Endodermal cell (in vitro differentiated cells): ENCODE data around the gene PTPN14. TPM values are rescaled to one million over a fixed set of nuclear protein-coding genes. Genes with fewer than 3 reads are reported as not detected.

Experiments used
- DNase-seq: peaks from one replicate; pipeline ENCODE4 v3.0.0-alpha.2; 2017
- H3K27ac ChIP-seq: 2 replicates; pipeline ENCODE4 v1.5.1; 2013; ENCODE audit warnings: mild to moderate bottlenecking, low read depth, low read length, moderate library complexity
- H3K27me3 ChIP-seq: 2 replicates; pipeline ENCODE4 v1.6.1; 2013; ENCODE audit warnings: mild to moderate bottlenecking, low read length, moderate library complexity; ENCODE audit not compliant: insufficient read depth, control insufficient read depth, poor library complexity, severe bottlenecking
- H3K36me3 ChIP-seq: 2 replicates; pipeline ENCODE4 v1.7.0; 2013; ENCODE audit warnings: mild to moderate bottlenecking, low read length, moderate library complexity; ENCODE audit not compliant: control insufficient read depth, insufficient read depth
- H3K4me1 ChIP-seq: one replicate; pipeline ENCODE4 v1.7.0; 2013; ENCODE audit warnings: low read length; ENCODE audit not compliant: control insufficient read depth, insufficient read depth
- H3K4me3 ChIP-seq: 2 replicates; pipeline ENCODE4 v1.5.1; 2013; ENCODE audit warnings: mild to moderate bottlenecking, low read length, moderate library complexity
- H3K9ac ChIP-seq: 2 replicates; pipeline ENCODE4 v1.6.1; 2013; ENCODE audit warnings: mild to moderate bottlenecking, low read length, moderate library complexity; ENCODE audit not compliant: poor library complexity, severe bottlenecking; ENCODE audit errors: extremely low read depth
- H3K9me3 ChIP-seq: 2 replicates; pipeline ENCODE4 v1.6.1; 2013; ENCODE audit warnings: mild to moderate bottlenecking, low read length, moderate library complexity; ENCODE audit not compliant: control insufficient read depth
- H3K27ac Mint-ChIP-seq: 2 replicates; pipeline ENCODE4 v1.8.0; 2020; ENCODE audit warnings: mixed read lengths
- H3K27me3 Mint-ChIP-seq: 2 replicates; pipeline ENCODE4 v1.8.0; 2021; ENCODE audit warnings: mild to moderate bottlenecking, mixed read lengths; ENCODE audit not compliant: insufficient read depth
- H3K36me3 Mint-ChIP-seq: 2 replicates; pipeline ENCODE4 v1.8.0; 2020; ENCODE audit warnings: low read depth, mixed read lengths
- H3K4me1 Mint-ChIP-seq: 2 replicates; pipeline ENCODE4 v1.8.0; 2020; ENCODE audit warnings: mixed read lengths
- H3K4me3 Mint-ChIP-seq: 2 replicates; pipeline ENCODE4 v1.8.0; 2020; ENCODE audit warnings: mild to moderate bottlenecking, moderate library complexity, mixed read lengths
- H3K9me3 Mint-ChIP-seq: 2 replicates; pipeline ENCODE4 v1.8.0; 2020; ENCODE audit warnings: mild to moderate bottlenecking, mixed read lengths
- WGBS, 2 experiments: methylation state at CpG; one replicate each; pipeline versions ENCODE4 v1.1.5 to v1.1.7; 2013; ENCODE audit warnings: missing lambda C conversion rate in 2 of 2, mixed read lengths in 1 of 2; ENCODE audit not compliant: insufficient coverage in 1 of 2, insufficient read length in 1 of 2; 5-methylcytosine and 5-hydroxymethylcytosine counted together
- total RNA-seq, 2 donors: library from RNA; stranded (reverse); fragmentation: NEBNext Ultra II Directional in 1 of 2; extraction: Animal tissue kit (Norgen Biotek cat#: 25700) in 1 of 2; gene quantifications; 2 replicates in 1 of 2; 3 replicates in 1 of 2; pipeline ENCODE4 v1.2.1, GENCODE V29; 2021
- TF ChIP-seq, protein P1 (sequence below): fragments of 200-600 bp; sonication (generic); conservative IDR thresholded peaks from 2 replicates; pipeline ENCODE4 v1.5.0; 2021; ENCODE audit warnings: antibody characterized with exemption, mild to moderate bottlenecking

Gene PTPN14
- total RNA-seq, 2 donors from 2014 or later: 72.6 to 93.2 TPM

- peaks cover 15% of the 10 kb centered on the region for H3K4me1 ChIP-seq
- peak; percentile 62 for DNase-seq
- TF ChIP-seq, protein P1, sequence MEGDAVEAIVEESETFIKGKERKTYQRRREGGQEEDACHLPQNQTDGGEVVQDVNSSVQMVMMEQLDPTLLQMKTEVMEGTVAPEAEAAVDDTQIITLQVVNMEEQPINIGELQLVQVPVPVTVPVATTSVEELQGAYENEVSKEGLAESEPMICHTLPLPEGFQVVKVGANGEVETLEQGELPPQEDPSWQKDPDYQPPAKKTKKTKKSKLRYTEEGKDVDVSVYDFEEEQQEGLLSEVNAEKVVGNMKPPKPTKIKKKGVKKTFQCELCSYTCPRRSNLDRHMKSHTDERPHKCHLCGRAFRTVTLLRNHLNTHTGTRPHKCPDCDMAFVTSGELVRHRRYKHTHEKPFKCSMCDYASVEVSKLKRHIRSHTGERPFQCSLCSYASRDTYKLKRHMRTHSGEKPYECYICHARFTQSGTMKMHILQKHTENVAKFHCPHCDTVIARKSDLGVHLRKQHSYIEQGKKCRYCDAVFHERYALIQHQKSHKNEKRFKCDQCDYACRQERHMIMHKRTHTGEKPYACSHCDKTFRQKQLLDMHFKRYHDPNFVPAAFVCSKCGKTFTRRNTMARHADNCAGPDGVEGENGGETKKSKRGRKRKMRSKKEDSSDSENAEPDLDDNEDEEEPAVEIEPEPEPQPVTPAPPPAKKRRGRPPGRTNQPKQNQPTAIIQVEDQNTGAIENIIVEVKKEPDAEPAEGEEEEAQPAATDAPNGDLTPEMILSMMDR: peak; percentile 78
- no peak overlapping the region for H3K4me3 Mint-ChIP-seq
- H3K27me3 Mint-ChIP-seq: no peaks in the 10 kb centered on the region
- no peaks in the 10 kb centered on the region for H3K27me3 ChIP-seq
- 86 to 96% methylated on average over 5 to 10 of the region's 10 CpGs for WGBS, 2 experiments
- no peaks in the 10 kb centered on the region for H3K9me3 Mint-ChIP-seq
- H3K27ac Mint-ChIP-seq: no peak overlapping the region
- H3K9ac ChIP-seq: no peak overlapping the region
- peaks cover 64% of the 10 kb centered on the region for H3K4me1 Mint-ChIP-seq
- H3K36me3 Mint-ChIP-seq: peaks cover 23% of the 10 kb centered on the region
- H3K27ac ChIP-seq: no peak overlapping the region
- H3K4me3 ChIP-seq: no peak overlapping the region
- H3K36me3 ChIP-seq: peaks cover 23% of the 10 kb centered on the region
- no peaks in the 10 kb centered on the region for H3K9me3 ChIP-seq
Observed at GRCh38 chr1:214452152-214452784, 99.1 kb downstream of the PTPN14 start.

DNA sequence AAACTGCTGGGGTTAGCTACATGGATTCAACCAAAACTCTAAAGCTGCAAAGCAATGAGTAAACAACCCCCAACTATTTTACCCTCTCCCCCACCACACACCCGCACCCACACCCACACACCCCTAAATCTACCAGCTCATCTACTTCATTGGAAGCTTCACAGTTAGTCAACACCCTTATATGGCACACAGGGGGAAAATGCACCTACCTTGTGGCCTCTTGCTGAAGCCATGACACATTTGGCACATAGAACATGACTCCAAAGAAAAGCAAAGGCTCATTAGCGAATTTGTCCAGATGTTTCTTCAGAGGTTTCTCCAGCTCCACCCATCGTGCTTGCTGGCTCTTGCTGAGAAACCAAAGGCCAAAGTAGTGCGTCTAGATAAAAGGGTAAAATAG is 99.8 kb downstream of the PTPN14 start:
- DNase-seq: no peak
- TF ChIP-seq, protein P1: no peak
- Histone ChIP-seq H3K4me1 (peaks cover 14% of the 10 kb centered on the region), H3K4me3 (no peak overlapping the region), H3K9ac (no peak overlapping the region), H3K27ac (no peak overlapping the region), H3K27me3 (no peaks in the 10 kb centered on the region), H3K9me3 (no peaks in the 10 kb centered on the region), H3K36me3 (peaks cover 23% of the 10 kb centered on the region)
- H3K9me3 Mint-ChIP-seq: no peaks in the 10 kb centered on the region
- no peak overlapping the region for H3K27ac Mint-ChIP-seq
- WGBS, 2 experiments: 92 to 93% methylated on average over 3 to 4 of the region's 4 CpGs
- peaks cover 23% of the 10 kb centered on the region for H3K36me3 Mint-ChIP-seq
- peaks cover 65% of the 10 kb centered on the region for H3K4me1 Mint-ChIP-seq
- no peak overlapping the region for H3K4me3 Mint-ChIP-seq
- H3K27me3 Mint-ChIP-seq: no peaks in the 10 kb centered on the region

- H3K4me3 Mint-ChIP-seq: no peak overlapping the region
- Histone ChIP-seq H3K9me3 (no peaks in the 10 kb centered on the region), H3K4me1 (peaks cover 20% of the 10 kb centered on the region), H3K27me3 (no peaks in the 10 kb centered on the region), H3K27ac (no peak overlapping the region), H3K36me3 (peaks cover 26% of the 10 kb centered on the region), H3K9ac (no peak overlapping the region), H3K4me3 (no peak overlapping the region)
- no peak for DNase-seq
- 99 to 100% methylated on average over 3 of the region's 3 CpGs for WGBS, 2 experiments
- peaks cover 23% of the 10 kb centered on the region for H3K36me3 Mint-ChIP-seq
- TF ChIP-seq, protein P1: no peak
- peaks cover 64% of the 10 kb centered on the region for H3K4me1 Mint-ChIP-seq
- H3K27me3 Mint-ChIP-seq: no peaks in the 10 kb centered on the region
- H3K9me3 Mint-ChIP-seq: no peaks in the 10 kb centered on the region
- H3K27ac Mint-ChIP-seq: peak overlapping the region; percentile 68
Observed at GRCh38 chr1:214449371-214449770, 102.0 kb downstream of the PTPN14 start.
